SK-N-SH (cell line): ENCODE measurements around the gene CPLX1. TPM values are rescaled to one million over a fixed set of nuclear protein-coding genes. Genes with fewer than 3 reads are reported as not detected.

Experiments used
- CTCF ChIA-PET: fragments of 300-600, 350-600 bp; formaldehyde crosslinking; extraction: SDS; loops from one replicate; lab custom pipeline; 2021; lab: Yijun Ruan, JAX
- POLR2A ChIA-PET: fragments of 350-600 bp; sonication (Branson Sonifier 250); formaldehyde crosslinking; extraction: SDS; loops from one replicate; lab custom pipeline; 2020; ENCODE audit warnings: antibody characterized with exemption, inconsistent platforms; lab: Yijun Ruan, JAX
- DNase-seq: peaks from one replicate; pipeline ENCODE4 v3.0.0; 2012
- H2AFZ ChIP-seq: fragments of 200-600 bp; sonication (generic); 2 replicates; pipeline ENCODE4 v1.8.1; 2016; ENCODE audit warnings: antibody characterized with exemption, mild to moderate bottlenecking, low read depth
- H3F3A ChIP-seq: fragments of 200-600 bp; sonication (generic); replicated peaks from 2 replicates; pipeline ENCODE3; 2016; ENCODE audit warnings: antibody characterized with exemption, mild to moderate bottlenecking; ENCODE audit not compliant: insufficient read depth
- H3K27ac ChIP-seq, 2 experiments: fragments of 200-500 bp in 1 of 2; fragments of 200-600 bp in 1 of 2; sonication (Bioruptor generic) in 1 of 2; sonication (generic), shearing (Covaris generic) in 1 of 2; 2 replicates each; pipeline versions ENCODE4 v1.5.1 to v1.6.1; 2014 to 2016; ENCODE audit warnings: low read depth in 2 of 2, inconsistent platforms in 1 of 2, low read length in 1 of 2, mild to moderate bottlenecking in 1 of 2, mixed read lengths in 1 of 2
- H3K27me3 ChIP-seq: fragments of 200-600 bp; sonication (generic), shearing (Covaris generic); 2 replicates; pipeline ENCODE4 v1.6.1; 2016; ENCODE audit warnings: mixed run types; ENCODE audit not compliant: insufficient read depth
- H3K36me3 ChIP-seq, 2 experiments: fragments of 200-500 bp in 1 of 2; fragments of 200-600 bp in 1 of 2; sonication (Bioruptor generic) in 1 of 2; sonication (generic) in 1 of 2; replicated peaks in 1 of 2; 2 replicates each; pipeline versions ENCODE3 to v1.5.1; 2014 to 2016; ENCODE audit warnings: low read length in 1 of 2, mild to moderate bottlenecking in 1 of 2; ENCODE audit not compliant: insufficient read depth in 2 of 2, control insufficient read depth in 1 of 2
- H3K4me1 ChIP-seq, 2 experiments: fragments of 200-500 bp in 1 of 2; fragments of 200-600 bp in 1 of 2; sonication (Bioruptor generic) in 1 of 2; sonication (generic), shearing (Covaris generic) in 1 of 2; 2 replicates each; pipeline versions ENCODE4 v1.5.1 to v1.6.1; 2014 to 2016; ENCODE audit warnings: low read depth in 1 of 2, low read length in 1 of 2, mixed run types in 1 of 2; ENCODE audit not compliant: insufficient read depth in 2 of 2, control insufficient read depth in 1 of 2
- H3K4me2 ChIP-seq: fragments of 200-600 bp; sonication (generic), shearing (Covaris generic); 2 replicates; pipeline ENCODE4 v1.6.1; 2017; ENCODE audit warnings: mixed run types
- H3K4me3 ChIP-seq, 2 experiments: fragments of 200-500 bp in 1 of 2; fragments of 200-600 bp in 1 of 2; sonication (Bioruptor generic) in 1 of 2; sonication (generic), shearing (Covaris generic) in 1 of 2; 2 replicates each; pipeline versions ENCODE4 v1.5.1 to v1.8.1; 2014 to 2016; ENCODE audit warnings: low read depth in 2 of 2, inconsistent platforms in 1 of 2, low read length in 1 of 2, mild to moderate bottlenecking in 1 of 2, mixed read lengths in 1 of 2, moderate library complexity in 1 of 2
- H3K79me2 ChIP-seq: fragments of 200-600 bp; sonication (generic); 2 replicates; pipeline ENCODE4 v1.8.1; 2017; ENCODE audit warnings: mild to moderate bottlenecking; ENCODE audit not compliant: insufficient read depth
- H3K9ac ChIP-seq: fragments of 200-600 bp; sonication (generic); 2 replicates; pipeline ENCODE4 v1.6.1; 2017; ENCODE audit warnings: mixed run types
- H3K9me2 ChIP-seq: fragments of 200-600 bp; sonication (generic); 2 replicates; pipeline ENCODE4 v1.6.1; 2017; ENCODE audit warnings: mixed run types
- H3K9me3 ChIP-seq: fragments of 200-600 bp; sonication (generic); 2 replicates; pipeline ENCODE4 v1.6.1; 2017; ENCODE audit warnings: mixed run types, mild to moderate bottlenecking, moderate library complexity
- H4K20me1 ChIP-seq: fragments of 200-600 bp; sonication (generic); 2 replicates; pipeline ENCODE4 v1.6.1; 2017; ENCODE audit warnings: mild to moderate bottlenecking, mixed run types; ENCODE audit not compliant: insufficient read depth
- CHD2 ChIP-seq: fragments of 150-350 bp; IDR thresholded peaks from 2 replicates; pipeline ENCODE4 v1.6.1; 2018; ENCODE audit warnings: low read length; ENCODE audit not compliant: partially characterized antibody
- FOSL2 ChIP-seq: IDR thresholded peaks from 2 replicates; pipeline ENCODE4 v1.4.0; 2012; ENCODE audit warnings: low read depth, mild to moderate bottlenecking, moderate library complexity, borderline replicate concordance
- FOXJ3 ChIP-seq: sonication (generic); formaldehyde crosslinking; IDR thresholded peaks from 2 replicates; pipeline ENCODE4 v1.5.1; 2020; ENCODE audit warnings: mild to moderate bottlenecking, missing genetic modification reagents
- GABPA ChIP-seq: IDR thresholded peaks from 2 replicates; pipeline ENCODE4 v1.4.0; 2012; ENCODE audit warnings: low read depth, mild to moderate bottlenecking
- GATA2 ChIP-seq: sonication (generic); formaldehyde crosslinking; IDR thresholded peaks from 2 replicates; pipeline ENCODE4 v1.5.0; 2020; ENCODE audit warnings: mild to moderate bottlenecking, missing genetic modification reagents
- JUND ChIP-seq: IDR thresholded peaks from 2 replicates; pipeline ENCODE4 v1.4.0; 2012
- MEF2A ChIP-seq: IDR thresholded peaks from 2 replicates; pipeline ENCODE4 v1.4.0; 2012; ENCODE audit warnings: low read depth, borderline replicate concordance
- MXI1 ChIP-seq: IDR thresholded peaks from 2 replicates; pipeline ENCODE4 v1.6.1; 2012; ENCODE audit warnings: mild to moderate bottlenecking, low read depth, low read length, improper control_type of control experiment
- NFIC ChIP-seq: IDR thresholded peaks from 2 replicates; pipeline ENCODE4 v1.4.0; 2012; ENCODE audit warnings: borderline replicate concordance
- RAD21 ChIP-seq: IDR thresholded peaks from 2 replicates; pipeline ENCODE4 v1.6.1; 2012; ENCODE audit warnings: mild to moderate bottlenecking, low read length
- TAF1 ChIP-seq: IDR thresholded peaks from 2 replicates; pipeline ENCODE4 v1.6.1; 2012; ENCODE audit warnings: low read depth, mild to moderate bottlenecking, low read length, moderate library complexity, borderline replicate concordance
- TEAD4 ChIP-seq: IDR thresholded peaks from 2 replicates; pipeline ENCODE4 v1.4.0; 2012; ENCODE audit warnings: mild to moderate bottlenecking, borderline replicate concordance; ENCODE audit not compliant: insufficient read depth
- YY1 ChIP-seq: IDR thresholded peaks from 2 replicates; pipeline ENCODE4 v1.4.0; 2012; ENCODE audit warnings: low read depth, mild to moderate bottlenecking
- WGBS: methylation state at CpG from one replicate; pipeline ENCODE4 v1.1.6; 2017; ENCODE audit warnings: low lambda C conversion rate; 5-methylcytosine and 5-hydroxymethylcytosine counted together
- polyA plus RNA-seq, 3 experiments: library from polyadenylated mRNA; depleted of rRNA; stranded (reverse); fragments of >200 nt; gene quantifications; 2 replicates each; pipeline ENCODE4 v1.2.3, GENCODE V29; 2012
- TF ChIP-seq, protein P1 (sequence below): IDR thresholded peaks from 2 replicates; pipeline ENCODE4 v1.4.0; 2012; ENCODE audit warnings: low read depth, borderline replicate concordance
- TF ChIP-seq, protein P2 (sequence below): IDR thresholded peaks from 2 replicates; pipeline ENCODE4 v1.4.0; 2012; ENCODE audit warnings: low read depth, borderline replicate concordance
- TF ChIP-seq, protein P3 (sequence below): fragments of 150-350 bp; IDR thresholded peaks from 2 replicates; pipeline ENCODE4 v1.6.1; 2016; ENCODE audit warnings: mild to moderate bottlenecking, low read depth, low read length
- TF ChIP-seq, protein P4 (sequence below): fragments of 150-350 bp; IDR thresholded peaks from 2 replicates; pipeline ENCODE4 v1.6.1; 2017; ENCODE audit warnings: antibody characterized with exemption, low read length, low read depth, borderline replicate concordance

Gene CPLX1
- polyA plus RNA-seq, 1 of the 3 experiments (the other 2 are of a cell fraction), result 0.56 TPM

DNA sequence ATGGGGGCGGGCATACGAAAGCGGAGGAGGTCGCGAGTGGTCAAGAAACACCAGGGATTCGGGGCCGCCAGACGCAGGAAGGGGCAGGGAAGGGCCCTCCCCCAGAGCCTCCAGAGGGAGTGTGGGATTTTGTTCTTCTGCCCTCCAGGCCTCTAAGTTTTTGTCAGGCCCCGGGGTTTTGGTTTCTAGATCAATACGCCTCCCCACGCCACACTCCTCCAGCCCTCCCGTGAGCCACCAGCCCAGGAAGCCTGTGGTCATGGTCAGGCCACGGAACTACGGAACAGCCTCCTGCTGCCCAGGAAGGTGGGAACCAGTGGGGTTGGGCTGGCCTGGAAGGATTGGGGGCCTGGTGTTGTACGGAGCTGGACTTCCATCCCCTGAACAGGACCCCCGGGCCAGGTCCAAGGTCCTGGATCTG is 38.4 kb downstream of the CPLX1 start:
- Histone ChIP-seq H3K27ac (no peak overlapping the region; a peak in 1 of 4 replicates), H3K4me2 (no peak overlapping the region), H2AFZ (no peak overlapping the region), H3K9ac (no peak overlapping the region), H3F3A (no peaks in the 10 kb centered on the region), H3K4me3 (no peak overlapping the region), H3K9me2 (no peaks in the 10 kb centered on the region), H4K20me1 (no peaks in the 10 kb centered on the region), H3K4me1 (peaks cover 0 to 50% of the 10 kb centered on the region in 2 experiments; a peak in 1 of 4 replicates), H3K36me3 (no peaks in the 10 kb centered on the region), H3K79me2 (no peaks in the 10 kb centered on the region), H3K27me3 (no peaks in the 10 kb centered on the region), H3K9me3 (no peaks in the 10 kb centered on the region)
- TF ChIP-seq NFIC (no peak), TAF1 (no peak), GATA2 (CRISPR knock-in tag) (no peak), FOXJ3 (no peak), RAD21 (no peak), YY1 (no peak), FOSL2 (no peak), TEAD4 (no peak), MXI1 (no peak), MEF2A (no peak), JUND (no peak), GABPA (no peak), CHD2 (no peak)
- TF ChIP-seq, protein P1, sequence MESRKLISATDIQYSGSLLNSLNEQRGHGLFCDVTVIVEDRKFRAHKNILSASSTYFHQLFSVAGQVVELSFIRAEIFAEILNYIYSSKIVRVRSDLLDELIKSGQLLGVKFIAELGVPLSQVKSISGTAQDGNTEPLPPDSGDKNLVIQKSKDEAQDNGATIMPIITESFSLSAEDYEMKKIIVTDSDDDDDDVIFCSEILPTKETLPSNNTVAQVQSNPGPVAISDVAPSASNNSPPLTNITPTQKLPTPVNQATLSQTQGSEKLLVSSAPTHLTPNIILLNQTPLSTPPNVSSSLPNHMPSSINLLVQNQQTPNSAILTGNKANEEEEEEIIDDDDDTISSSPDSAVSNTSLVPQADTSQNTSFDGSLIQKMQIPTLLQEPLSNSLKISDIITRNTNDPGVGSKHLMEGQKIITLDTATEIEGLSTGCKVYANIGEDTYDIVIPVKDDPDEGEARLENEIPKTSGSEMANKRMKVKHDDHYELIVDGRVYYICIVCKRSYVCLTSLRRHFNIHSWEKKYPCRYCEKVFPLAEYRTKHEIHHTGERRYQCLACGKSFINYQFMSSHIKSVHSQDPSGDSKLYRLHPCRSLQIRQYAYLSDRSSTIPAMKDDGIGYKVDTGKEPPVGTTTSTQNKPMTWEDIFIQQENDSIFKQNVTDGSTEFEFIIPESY, result no peak
- TF ChIP-seq, protein P2, sequence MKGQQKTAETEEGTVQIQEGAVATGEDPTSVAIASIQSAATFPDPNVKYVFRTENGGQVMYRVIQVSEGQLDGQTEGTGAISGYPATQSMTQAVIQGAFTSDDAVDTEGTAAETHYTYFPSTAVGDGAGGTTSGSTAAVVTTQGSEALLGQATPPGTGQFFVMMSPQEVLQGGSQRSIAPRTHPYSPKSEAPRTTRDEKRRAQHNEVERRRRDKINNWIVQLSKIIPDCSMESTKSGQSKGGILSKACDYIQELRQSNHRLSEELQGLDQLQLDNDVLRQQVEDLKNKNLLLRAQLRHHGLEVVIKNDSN, result no peak
- TF ChIP-seq, protein P3, sequence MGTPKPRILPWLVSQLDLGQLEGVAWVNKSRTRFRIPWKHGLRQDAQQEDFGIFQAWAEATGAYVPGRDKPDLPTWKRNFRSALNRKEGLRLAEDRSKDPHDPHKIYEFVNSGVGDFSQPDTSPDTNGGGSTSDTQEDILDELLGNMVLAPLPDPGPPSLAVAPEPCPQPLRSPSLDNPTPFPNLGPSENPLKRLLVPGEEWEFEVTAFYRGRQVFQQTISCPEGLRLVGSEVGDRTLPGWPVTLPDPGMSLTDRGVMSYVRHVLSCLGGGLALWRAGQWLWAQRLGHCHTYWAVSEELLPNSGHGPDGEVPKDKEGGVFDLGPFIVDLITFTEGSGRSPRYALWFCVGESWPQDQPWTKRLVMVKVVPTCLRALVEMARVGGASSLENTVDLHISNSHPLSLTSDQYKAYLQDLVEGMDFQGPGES, result no peak
- TF ChIP-seq, protein P4, sequence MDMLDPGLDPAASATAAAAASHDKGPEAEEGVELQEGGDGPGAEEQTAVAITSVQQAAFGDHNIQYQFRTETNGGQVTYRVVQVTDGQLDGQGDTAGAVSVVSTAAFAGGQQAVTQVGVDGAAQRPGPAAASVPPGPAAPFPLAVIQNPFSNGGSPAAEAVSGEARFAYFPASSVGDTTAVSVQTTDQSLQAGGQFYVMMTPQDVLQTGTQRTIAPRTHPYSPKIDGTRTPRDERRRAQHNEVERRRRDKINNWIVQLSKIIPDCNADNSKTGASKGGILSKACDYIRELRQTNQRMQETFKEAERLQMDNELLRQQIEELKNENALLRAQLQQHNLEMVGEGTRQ, result no peak
- ChIA-PET POLR2A (no interaction called here), CTCF (interaction anchor here (1.4 kb wide), 1 partner anchor 45 kb away, joined by 3 read pairs; no protein-coding TSS in a partner anchor)
- WGBS, result 91% methylated on average over 16 of the region's 16 CpGs
- peak; percentile 16 for DNase-seq
